ENCODE measurements around the gene ADIG.
A peak's percentile ranks its signal among the peaks of the same experiment; 100 is the strongest.
"Not testable (repeated sequence)": the region's sequence is repeated elsewhere in the genome, so short reads cannot be mapped to it uniquely, and the experiment has no call there.

ADIG gene

DNA sequence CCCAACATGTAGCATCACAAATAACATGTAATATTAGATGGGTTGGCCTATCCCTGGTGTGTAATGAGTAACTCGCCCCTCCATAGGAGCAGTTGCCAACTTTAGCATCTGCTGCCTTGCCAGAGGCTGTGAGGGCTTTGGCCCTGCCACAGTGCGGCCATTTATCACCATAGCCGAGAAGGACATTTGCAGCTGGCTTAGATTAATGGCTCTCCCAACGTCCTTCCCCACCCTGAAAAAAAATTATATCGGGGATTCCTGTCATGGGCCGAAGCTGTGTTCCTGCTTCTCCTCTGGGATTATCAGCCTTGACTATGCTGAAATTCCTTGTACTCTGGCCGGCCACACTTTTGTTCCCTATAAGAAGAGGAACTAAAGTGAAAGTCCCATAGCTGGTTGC, 7.6 kb upstream of the ADIG start:
- DNase-seq = no peak

DNA sequence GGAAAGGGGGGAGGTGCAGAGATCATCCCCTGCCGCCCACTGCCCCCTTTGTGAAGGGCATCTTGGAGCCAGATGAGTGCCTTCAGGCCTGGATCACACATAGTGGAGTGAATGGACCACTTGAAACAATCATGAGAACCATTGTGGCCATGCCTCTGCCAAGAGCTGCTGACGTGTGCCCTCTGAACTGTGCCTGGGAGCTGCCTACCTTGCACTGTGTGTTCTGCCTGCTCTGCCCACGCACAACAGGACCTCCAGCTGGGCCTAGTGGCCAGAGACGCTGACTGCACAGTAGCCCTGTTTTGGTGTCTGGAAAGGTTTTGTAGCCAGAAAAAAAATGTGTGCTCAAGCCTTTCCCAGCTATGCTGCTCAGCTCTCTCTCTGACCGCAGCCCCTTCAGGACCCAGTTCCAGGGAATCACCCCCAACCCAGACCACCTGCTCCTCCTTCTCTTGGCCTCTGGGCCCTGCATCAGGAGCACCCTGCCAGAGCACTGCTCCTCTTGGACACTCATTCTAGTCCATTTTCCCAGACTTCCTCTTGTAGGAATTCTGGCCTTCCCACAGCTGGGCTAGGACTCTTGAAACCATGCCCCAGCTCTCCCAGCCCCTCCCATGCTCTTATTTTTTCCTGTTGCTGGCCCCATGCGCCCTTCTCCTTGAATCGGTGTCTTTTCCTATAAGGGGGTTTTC, 1.6 kb upstream of the ADIG start:
- DNase-seq = no peak

DNA sequence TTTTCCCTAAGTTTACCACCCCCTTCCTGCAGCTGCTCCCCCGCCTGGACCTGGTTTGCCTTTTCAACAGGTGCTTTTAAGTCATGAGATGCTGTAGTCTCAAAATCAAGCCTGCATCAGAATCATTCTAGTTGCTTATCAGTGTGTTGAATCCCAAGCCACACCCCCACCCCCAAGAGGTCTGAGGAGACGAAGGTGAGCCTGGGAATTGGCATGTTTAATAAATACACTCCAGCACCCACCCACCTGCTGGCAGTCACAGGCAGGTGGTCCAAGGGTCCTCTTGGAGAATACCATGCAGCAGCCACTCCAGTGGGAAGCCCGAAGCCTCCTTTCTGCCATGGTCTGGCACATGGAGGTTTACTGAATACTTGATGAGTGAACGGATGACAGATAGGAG, 1.1 kb upstream of the ADIG start:
- no peak for DNase-seq

DNA sequence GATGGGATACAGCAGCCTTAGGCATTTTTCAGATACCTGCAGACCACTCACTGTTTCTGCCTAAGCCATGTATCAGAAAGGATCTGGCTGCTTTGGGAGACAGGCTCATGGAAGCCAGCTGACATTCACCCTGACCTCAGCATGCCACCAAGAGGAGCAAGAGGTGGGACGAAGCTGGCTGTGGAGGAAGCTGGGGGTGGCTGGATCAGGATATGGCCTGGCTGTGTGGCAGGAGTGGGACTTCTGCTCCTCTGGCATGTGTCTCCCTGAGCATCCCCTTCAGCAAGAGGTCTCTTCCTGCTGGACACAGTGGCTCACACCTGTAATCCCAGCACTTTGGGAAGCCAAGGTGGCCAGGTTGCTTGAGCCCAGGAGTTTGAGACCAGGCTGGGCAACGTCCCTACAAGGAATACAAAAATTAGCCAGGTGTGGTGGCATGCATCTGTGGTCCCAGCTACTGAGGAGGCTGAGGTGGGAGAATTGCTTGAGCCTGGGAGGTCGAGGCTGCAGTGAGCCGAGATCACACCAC, 897 bp downstream of the ADIG start:
- DNase-seq = no peak

DNA sequence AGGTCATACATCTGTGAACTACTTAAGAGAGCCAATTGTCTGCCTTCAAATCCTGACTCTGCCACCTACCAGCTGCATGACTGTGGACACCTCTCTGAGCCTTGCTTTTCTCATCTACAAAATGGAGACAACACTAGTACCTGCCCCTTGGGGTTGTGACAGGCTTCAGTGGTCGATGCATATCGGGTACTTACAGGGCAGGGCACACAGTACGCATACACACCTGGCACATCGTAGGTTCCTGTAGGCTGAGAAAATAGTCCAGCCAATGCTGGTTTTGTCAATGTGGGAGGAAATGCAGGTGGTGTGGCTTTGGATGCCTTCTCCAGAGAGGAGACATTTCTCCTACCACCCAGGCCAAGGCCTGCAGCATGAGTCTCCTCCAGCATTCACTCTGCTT, 2.3 kb downstream of the ADIG start:
- no peak for DNase-seq

DNA sequence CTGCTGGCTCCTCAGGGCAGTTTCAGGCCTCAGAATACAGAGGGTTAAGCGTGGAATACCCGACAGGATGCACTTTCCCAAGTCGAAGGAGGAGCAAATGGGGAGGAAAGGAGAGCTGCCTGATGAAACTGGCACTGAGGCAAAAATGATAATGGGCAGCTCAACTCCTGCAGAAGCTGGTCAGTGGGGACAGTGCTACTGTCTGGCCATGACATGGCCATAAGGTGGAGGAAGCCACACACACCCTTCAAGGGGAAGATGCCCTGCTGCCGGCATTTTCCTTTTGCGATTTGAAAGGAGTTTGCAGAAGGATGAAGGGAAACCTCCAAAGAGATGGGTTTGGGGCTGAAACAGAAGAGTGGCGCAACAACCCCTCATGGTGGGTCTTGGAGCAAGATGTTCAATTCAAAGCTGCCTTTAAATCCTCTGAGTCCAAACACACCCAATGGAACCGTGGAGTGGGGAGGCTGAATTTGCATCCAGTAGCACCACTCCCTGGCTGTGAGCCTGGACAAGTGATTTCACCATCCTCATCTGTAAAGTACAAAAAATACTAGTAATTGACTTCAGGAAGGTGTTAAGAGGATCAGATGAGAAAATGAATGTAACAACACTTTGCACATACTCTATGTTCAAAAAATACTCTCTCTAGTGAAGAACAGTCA, 3.2 kb downstream of the ADIG start:
- no peak for DNase-seq

DNA sequence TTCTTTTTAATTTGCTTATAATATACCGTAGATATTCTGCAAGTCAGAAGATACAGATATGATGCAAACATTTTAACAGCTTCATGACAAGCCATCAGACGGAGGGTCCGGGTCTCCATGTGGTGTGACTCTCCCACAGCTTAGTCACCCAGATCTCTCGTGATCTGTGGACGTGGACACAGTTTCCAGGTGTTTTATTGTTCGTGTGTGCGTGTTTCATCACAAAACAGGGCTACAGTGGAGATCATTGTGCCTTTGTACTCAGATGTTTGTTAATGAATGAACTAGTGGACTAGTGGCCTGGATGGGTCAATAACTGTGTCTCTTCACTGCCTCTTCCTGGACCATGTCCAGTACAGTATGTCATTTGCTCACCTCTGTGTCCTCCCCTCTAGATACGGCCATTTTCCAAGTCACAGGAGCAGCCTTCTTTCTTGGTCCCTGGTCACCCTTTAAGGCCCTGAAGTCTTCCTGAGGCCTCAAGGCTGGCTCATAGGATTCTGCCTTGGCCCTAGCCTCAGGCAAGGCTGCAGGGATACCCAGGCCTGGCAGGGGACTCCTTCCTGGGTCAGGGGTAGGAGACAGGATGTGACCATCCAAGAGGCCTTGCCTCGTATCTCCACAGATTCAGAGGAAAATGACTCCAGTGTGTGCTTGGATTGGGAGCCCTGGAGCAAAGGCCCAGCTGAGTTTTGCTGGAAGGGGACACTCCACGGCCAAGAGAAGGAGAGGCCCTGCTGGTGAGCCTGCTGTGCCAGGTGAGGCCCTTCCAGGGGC, 4.6 kb downstream of the ADIG start:
- DNase-seq = no peak

DNA sequence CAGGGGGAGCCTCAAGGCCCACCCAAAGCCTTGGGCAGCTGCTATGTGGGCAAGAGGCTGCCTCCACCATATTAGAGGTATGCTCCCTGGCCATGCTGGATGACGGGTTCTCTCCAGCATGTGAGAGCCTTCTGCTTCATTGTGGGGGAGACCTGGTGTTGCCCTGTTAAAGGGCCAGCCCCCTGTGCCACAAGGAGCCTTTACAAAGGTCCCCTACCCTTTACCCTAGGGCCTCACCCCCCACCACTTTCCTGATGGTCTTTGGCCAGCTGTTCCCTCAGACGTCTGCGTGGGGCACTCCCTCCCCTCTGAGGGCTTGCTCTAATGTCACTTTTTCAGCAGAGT, 5.2 kb downstream of the ADIG start:
- no peak for DNase-seq

DNA sequence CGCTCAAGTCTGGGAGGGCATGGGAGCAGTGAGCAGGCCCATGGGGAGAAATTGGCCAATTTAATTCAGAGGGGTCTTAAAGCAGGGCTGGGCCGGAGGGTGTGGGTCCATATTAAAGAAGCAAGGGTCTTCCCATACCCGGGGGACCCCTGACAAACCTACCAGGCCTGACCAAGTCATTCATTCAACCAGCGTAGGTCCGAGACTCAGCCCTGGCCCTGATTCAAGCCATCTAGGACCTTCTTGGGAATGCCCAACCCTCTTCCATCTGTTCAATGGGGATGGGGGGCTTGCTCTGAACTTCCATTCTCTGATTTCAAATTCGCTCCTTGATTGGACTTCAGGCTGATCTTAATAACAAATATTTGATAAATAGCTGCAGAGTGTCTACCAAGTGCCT, 7.3 kb downstream of the ADIG start:
- DNase-seq = no peak

DNA sequence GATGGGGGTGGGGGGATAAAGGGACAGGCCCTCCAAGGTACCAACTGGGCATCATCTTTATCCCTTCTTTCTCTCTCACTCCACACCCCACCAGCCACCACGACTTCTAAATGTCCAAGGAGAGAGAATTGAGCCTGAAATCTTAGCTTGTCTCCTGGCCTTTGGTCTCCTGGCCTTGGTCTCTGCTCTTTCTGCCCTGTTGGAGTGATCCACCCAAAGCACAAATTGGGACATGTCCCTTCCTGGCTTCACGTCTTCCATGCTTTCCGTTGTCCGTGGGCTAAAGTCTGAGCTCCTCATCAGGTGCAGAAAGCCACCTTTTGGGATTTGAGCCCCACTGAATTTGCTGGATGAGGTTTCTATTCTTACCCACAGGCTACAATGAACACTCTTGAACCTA, 8.4 kb downstream of the ADIG start:
- DNase-seq = no peak

DNA sequence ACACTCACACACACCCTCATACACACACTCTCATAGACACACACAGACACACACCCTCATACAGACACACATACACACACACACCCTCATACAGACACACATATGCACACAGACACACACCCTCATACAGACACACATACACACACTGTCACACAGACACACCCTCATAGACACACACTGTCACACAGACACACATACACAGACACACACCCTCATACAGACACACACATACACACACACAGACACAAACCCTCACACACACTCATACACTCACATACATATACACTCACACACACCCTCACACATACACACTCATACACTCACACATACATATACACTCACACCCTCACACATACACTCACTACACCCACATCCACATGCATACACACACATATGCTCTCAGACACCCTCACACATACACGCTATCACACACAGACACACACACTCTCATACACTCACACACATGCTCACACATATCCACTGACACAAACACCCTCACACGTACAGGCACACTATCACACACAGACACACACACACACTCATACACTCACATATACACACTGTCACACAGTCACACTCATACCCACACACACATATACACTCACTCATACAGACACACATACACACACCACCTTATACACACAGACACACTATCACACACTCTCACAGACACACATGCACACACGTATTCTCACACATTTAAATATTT, 9.1 kb downstream of the ADIG start:
- DNase-seq = no peak

DNA sequence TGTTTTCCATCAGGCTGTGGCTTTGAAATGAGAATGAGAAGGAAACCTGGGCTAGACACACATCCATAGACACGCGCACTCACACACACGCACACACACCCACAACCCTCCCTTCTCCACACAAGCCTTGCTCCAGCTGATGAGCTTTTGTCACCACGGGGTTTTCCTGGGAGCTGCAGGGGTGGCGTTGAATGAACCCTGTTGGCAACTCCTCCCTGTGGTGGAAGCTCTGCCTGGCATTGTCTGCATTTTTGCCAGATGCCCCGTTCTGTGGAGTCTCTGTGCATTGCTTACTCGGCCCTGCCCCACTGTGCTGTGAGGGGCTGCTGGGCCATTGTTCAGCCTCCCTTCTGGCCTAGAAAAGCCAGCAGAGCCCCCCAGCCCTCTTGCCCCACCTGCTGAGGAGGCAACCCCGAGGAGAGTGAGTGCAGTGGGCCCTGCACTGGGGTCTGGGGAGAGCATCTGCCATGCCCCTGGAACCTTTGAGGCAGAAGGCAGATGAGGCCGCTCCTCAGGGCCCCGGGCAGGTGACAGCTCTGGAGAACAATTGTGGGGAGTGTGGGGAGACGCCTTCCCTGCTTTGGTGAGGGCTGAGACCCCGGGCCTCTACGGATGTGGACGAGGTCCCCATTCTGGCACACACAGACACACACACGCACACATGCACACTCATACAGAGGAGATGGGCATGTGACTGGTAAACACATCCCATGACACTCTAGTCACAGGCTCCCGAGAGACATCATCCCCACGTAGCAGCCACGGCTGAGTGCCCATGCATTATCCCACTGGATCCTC, 9.9 kb downstream of the ADIG start:
- no peak for DNase-seq

DNA sequence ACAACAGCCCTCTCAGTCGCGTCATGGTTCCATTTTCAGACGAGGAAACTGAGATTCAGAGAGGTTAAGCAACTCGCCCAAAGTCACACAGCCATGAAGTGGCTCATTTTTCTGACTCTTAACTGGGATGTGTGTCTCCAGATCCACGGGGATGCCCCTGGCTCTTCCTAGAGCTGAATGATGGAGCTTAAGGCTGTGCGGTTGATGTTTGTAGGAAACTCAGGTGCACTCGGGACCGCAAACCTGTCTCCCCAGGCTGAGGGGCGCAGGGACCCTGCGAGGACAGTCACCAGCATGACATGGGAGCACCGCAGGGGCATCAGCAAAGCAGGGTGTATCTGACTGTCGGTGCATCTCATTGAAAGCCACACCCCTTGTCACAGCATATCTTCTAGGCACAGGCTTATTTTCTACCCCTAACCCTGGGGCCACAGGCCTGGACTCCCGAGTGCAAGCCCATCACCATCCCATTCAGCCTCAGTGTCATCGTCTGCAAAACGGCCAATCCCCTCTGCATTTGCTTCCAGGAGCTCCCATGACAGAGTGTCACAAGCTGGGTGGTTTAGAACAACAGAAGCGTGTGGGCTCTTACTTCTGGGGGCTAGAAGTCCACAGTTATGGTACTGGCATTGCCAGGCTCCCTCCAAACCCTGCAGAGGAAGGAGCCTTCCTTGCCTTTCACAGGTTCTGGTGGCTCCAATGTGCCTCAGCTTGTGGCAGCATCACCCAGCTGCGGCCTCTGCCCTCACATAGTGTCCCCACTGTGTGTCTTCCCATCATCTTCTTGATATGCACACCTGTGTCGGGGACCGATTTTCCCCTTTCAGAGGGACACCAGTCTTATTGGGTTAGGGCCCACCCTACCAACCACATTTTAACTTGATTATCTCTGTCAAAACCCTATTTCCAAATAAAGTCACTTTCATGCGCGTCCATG, 10.7 kb downstream of the ADIG start:
- no peak for DNase-seq

DNA sequence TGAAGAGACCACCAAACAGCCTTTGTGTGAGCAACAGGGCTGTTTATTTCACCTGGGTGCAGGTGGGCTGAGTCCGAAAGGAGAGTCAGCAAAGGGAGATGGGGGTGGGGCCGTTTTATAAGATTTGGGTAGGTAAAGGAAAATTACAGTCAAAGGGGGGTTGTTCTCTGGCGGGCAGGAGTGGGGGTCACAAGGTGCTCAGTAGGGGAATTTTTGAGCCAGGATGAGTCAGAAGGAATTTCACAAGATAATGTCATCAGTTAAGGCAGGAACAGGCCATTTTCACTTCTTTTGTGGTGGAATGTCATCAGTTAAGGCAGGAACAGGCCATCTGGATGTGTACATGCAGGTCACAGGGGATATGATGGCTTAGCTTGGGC, 11.4 kb downstream of the ADIG start:
- DNase-seq = not testable (repeated sequence)

DNA sequence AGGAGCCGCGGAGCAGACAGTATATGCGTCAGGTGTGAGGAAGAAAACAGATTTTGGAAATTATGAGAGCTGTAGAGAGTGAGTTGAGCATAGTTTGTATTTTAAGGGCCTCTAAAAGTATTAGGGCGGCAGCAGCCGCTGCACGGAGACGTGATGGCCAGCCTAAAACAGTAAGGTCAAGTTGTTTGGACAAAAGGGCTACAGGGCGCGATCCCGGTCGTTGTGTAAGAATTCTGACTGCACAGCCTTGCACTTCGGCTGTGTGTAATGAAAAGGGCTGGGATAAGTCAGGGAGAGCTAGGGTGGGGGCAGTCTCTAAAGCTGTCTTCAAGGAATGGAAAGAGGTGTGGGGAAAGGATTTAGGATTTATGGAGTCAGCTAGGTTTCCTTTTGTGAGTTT, 13.3 kb downstream of the ADIG start:
- not testable (repeated sequence) for DNase-seq

DNA sequence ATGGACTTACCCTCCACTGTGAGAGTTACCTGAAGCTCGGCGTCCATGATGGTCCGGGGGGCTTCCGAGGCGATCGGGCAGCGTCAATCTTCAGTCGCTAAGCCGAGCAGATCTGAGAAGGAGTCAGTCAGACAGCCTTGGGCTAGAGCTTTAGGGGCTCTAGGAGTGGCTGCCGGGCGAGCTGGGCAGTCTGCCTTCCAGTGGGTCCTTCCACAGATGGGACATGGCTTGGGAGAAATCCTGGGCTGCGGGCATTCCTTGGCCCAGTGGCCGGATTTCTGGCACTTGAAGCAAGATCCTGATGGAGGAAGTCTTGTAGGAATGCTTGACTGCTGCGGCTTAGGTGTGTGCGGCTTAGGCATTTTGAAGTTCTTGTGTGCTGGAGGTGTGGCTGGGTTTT, 14.9 kb downstream of the ADIG start:
- not testable (repeated sequence) for DNase-seq

DNA sequence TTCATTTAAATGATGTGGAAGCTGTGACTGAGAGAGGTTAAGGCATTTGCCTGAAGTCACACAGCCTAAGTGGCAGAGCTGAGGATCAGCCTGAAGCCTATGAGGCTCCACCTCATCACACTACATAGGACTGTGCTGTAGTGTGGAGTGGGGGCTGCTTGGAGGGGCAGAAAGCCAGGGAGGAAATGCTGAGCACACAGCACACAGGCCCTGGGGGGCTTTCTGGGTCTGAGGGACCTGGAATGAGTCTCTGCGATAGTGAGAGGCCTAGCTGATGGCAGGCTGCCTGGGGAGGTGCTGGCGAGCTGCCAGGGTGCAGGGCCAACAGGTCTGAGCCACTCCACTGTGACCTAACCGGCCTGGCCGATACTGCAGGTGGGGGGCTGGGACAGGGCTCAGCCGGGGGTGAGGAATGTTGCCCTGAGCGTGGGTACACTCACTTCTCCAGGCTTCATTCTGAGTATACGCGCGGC, 18.4 kb downstream of the ADIG start:
- DNase-seq = no peak

DNA sequence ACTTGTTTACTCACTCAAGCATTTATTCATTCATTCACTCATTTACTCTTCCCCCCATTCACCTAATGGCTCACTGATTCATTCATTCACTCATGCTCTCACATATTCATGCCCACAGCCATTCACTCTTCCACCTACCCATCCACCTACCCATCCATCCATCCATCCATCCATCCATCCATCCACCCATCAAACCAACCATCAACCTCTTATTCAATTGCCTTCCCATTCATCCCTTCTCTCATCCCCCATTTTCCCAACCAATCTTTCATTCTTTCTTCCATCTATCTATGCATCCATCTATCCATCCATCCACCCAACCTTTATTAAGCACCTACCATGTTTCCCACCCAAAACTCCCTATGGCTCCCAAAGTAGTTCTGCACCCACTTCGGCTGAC, 19.1 kb downstream of the ADIG start:
- no peak for DNase-seq

DNA sequence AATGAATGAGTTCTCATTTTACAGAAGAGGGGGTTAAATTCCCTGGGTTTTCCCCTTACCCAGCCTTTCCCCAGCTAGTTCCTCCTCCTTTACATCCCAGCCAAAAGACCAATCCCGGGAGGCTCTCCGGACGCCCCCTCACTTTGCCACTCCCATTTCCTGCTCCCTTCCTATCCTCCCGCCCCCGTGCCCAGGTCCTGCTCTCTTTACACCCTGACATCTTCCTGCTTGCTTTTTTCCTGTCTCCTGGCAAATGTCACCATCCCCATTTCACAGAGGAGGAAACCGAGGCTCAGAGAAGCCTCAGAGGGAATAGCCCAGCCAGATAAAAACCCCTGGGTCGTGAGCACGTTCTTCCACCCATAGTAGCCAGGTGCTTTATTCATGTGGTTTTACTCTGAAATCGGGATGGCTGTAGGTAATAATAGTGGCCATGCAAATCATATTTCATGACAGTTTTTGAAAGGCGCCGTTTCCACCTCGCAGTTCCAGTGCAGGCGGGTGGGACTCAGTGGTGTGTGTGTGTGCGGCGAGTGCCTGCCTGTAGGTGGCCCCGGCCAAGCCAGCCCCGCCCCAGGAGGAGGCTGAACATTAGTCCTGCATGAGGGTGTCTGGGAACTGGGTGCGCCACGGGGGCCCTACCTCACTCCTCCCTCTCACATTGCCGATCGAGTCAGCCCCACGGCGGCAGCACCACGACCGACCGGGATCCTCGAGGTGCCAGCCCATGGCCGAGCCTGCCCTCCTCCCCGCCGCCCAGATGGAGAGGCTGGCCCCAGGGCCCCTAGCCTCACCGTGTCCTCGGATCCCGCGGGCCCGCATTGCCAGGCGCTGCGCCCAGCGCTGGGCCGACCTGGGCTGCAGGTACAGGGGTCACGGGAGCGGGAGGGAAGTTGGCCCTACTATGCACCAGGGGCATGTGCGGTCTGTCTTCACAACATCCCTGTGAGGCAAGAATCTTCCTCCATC, 20.5 kb downstream of the ADIG start, which contains the start of gene ARHGAP40:
Gene ARHGAP40 (plus strand): TSS at position 594 of the 969 bp plus-strand sequence.
- DNase-seq = peak; percentile 3

DNA sequence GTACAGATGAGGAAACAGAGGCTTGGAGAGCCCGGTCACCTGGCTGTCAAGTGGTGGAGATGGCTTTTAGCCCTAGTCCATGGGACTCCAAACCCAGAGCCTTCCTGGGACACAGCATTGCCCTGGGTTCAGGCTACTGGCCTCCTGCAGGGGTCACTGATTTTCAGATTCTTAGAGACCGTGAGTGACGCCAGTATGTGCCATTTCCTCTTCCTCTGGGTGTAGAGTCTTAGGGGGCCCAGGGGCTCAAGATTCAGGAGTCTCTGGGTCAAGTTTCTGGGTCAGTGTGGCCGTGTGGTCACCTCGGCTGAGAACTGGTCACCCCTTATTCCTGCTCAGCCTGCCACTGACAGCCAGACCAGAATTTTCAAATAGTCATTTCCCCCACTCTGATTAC, 21.2 kb downstream of the ADIG start:
- DNase-seq = no peak

All from activated naive CD4-positive, alpha-beta T cell treated with Interleukin-2 at 50 U/mL for 16 hours (primary cell).